ENCODE results near the gene PLA2G1B. TPM values are rescaled to one million over a fixed set of nuclear protein-coding genes. Genes with fewer than 3 reads are reported as not detected.

The PLA2G1B gene
- total and polyA plus RNA-seq, 9 of the 15 experiments (the other 6 are each of a cell fraction or from before 2014, with no cell fraction given), result 1.4 TPM; not detected in 8

GRCh38 chr12:120331390-120331789 is 3.8 kb upstream of the PLA2G1B start:
- CTCF ChIA-PET (ENCODE audit: low intra/inter-chr PET ratio), result no interaction called here
- peaks cover 23 to 25% of the 10 kb centered on the region in 2 experiments; a peak in 3 of 5 replicates for H3K27me3 ChIP-seq (ENCODE audit: control insufficient read depth in 2 of 2, insufficient read depth in 2 of 2, low read length in 2 of 2)
- H3K36me3 ChIP-seq (ENCODE audit: control insufficient read depth, insufficient read depth, low read length), result no peaks in the 10 kb centered on the region
- WGBS (ENCODE audit: insufficient coverage, low coverage, missing lambda C conversion rate), result 10% methylated on average over 3 of the region's 3 CpGs
- H3K9me1 ChIP-seq (ENCODE audit: control insufficient read depth, insufficient read depth, low read length), result no peaks in the 10 kb centered on the region
- no peak for ATAC-seq
- in situ Hi-C loops (cut with MboI) (loop anchor here (25.0 kb wide), 1 partner anchor 331 kb away; no protein-coding TSS in a partner anchor), intact Hi-C loops (cut with micrococcal nuclease) (no loop called here)
- peak in 1 of 4 experiments; percentile 4 for DNase-seq (ENCODE audit: extremely low read depth in 1 of 4, low spot score in 3 of 4)
- no peaks in the 10 kb centered on the region for H3K79me2 ChIP-seq (ENCODE audit: control insufficient read depth, insufficient read depth, low read length)
- no peak overlapping the region for H2AFZ ChIP-seq (ENCODE audit: low read depth, low read length)
- no peak overlapping the region for H3K4me2 ChIP-seq (ENCODE audit: insufficient read depth, low read length)
- TF ChIP-seq E4F1 (CRISPR knock-in tag; IDR thresholded peaks at IDR 0.05; ENCODE audit: borderline replicate concordance), result no peak
- no peak for TF ChIP-seq ZNF512 (tag; IDR thresholded peaks at IDR 0.05)
- no peak for TF ChIP-seq HDGF (IDR thresholded peaks at IDR 0.05)
- no peak for TF ChIP-seq ZNF449 (CRISPR knock-in tag; IDR thresholded peaks at IDR 0.05)
- no peak for TF ChIP-seq ERF (CRISPR knock-in tag; IDR thresholded peaks at IDR 0.05)
- no peak for TF ChIP-seq ZBTB9 (CRISPR knock-in tag; IDR thresholded peaks at IDR 0.05)
- no peak for TF ChIP-seq ZNF143 (CRISPR knock-in tag; IDR thresholded peaks at IDR 0.05)
- no peak for TF ChIP-seq EP300 (IDR thresholded peaks at IDR 0.05; ENCODE audit: low read length)
- no peak for TF ChIP-seq IRF2 (CRISPR knock-in tag; IDR thresholded peaks at IDR 0.05)
- no peak for TF ChIP-seq CBX2 (IDR thresholded peaks at IDR 0.05; ENCODE audit: insufficient read depth, low read length, poor library complexity, severe bottlenecking)
- no peak for TF ChIP-seq FOXK1 (CRISPR knock-in tag; IDR thresholded peaks at IDR 0.05; ENCODE audit: borderline replicate concordance)
- no peak for TF ChIP-seq HSF4 (CRISPR knock-in tag; IDR thresholded peaks at IDR 0.05; ENCODE audit: borderline replicate concordance)
- TF ChIP-seq ZNF766 (CRISPR knock-in tag; conservative IDR thresholded peaks at IDR 0.05), result no peak
- TF ChIP-seq MYC (IDR thresholded peaks at IDR 0.05; ENCODE audit: low read depth, low read length), result no peak
- TF ChIP-seq MYC (CRISPR knock-in tag; IDR thresholded peaks at IDR 0.05; ENCODE audit: borderline replicate concordance, low read depth), result no peak
- no peak for TF ChIP-seq NRF1 (conservative IDR thresholded peaks at IDR 0.05 in 1 of 2, IDR thresholded peaks at IDR 0.05 in 1 of 2)
- no TSS peak for BruUV-seq (replicated peaks)
- POLR2A ChIA-PET, result no interaction called here
- H3K4me1 ChIP-seq (replicated peaks in 1 of 2; ENCODE audit: control insufficient read depth in 2 of 2, insufficient read depth in 2 of 2, low read length in 2 of 2), result no peaks in the 10 kb centered on the region; a peak in 1 of 5 replicates
- no peak overlapping the region for H3K4me3 ChIP-seq
- no peak overlapping the region for H3K9ac ChIP-seq (ENCODE audit: insufficient read depth in 1 of 2, low read depth in 2 of 2, low read length in 2 of 2)
- peaks cover 2% of the 10 kb centered on the region; the same call in 1 of the 2 replicates for H3K9me3 ChIP-seq (replicated peaks; ENCODE audit: control insufficient read depth, insufficient read depth, low read depth, low read length)
- FAIRE-seq, result no peak
- no peak overlapping the region for H3K27ac ChIP-seq (ENCODE audit: extremely low read depth, low read depth, low read length)
- peaks cover 5% of the 10 kb centered on the region; the same call in 1 of the 2 replicates for H4K20me1 ChIP-seq (replicated peaks; ENCODE audit: control insufficient read depth, insufficient read depth, low read length)

Data from K562 (cell line).